OCI-LY3 (cell line): ENCODE data around the gene NLN.

ENCODE experiments used
- CTCF ChIP-seq: fragments of 200-600, 300-600 bp; sonication (generic); IDR thresholded peaks from 2 replicates; pipeline ENCODE4 v1.5.1; 2014; ENCODE audit warnings: antibody characterized with exemption, low read length, low read depth
- EZH2phosphoT487 ChIP-seq: fragments of 200-600 bp; shearing (Covaris generic); IDR thresholded peaks from 2 replicates; pipeline ENCODE4 v1.6.1; 2018; ENCODE audit warnings: antibody characterized with exemption, mixed run types, low read depth

- TF ChIP-seq CTCF (no peak), EZH2phosphoT487 (no peak)
Observed at GRCh38 chr5:65854925-65855324, 132.9 kb downstream of the NLN start.
